K562 (cell line): Measurements from ENCODE around the gene ABCA1. TPM values are rescaled to one million over a fixed set of nuclear protein-coding genes. Genes with fewer than 3 reads are reported as not detected.
A peak's percentile ranks its signal among the peaks of the same experiment; 100 is the strongest.

Source experiments
- ATAC-seq: fragments of 200-7000 bp; cut with Tn5 transposase; 3 replicates; pipeline ENCODE4 v1.9.1; 2020; ENCODE audit warnings: moderate library complexity
- BruUV-seq: library from RNA; stranded (reverse); fragments of 400-500 nt; replicated peaks from 2 replicates; lab custom pipeline; 2021; lab: Mats Ljungman, UMichigan
- CTCF ChIA-PET: fragments of 300-600 bp; formaldehyde crosslinking; extraction: SDS; loops from one replicate; lab custom pipeline; 2021; ENCODE audit warnings: low intra/inter-chr PET ratio; lab: Yijun Ruan, JAX
- POLR2A ChIA-PET: fragments of 300-600, 350-650 bp; sonication (Branson Sonifier 250); formaldehyde crosslinking; extraction: SDS; loops from one replicate; lab custom pipeline; 2021; ENCODE audit warnings: antibody characterized with exemption, inconsistent platforms; lab: Yijun Ruan, JAX
- DNase-seq, 4 experiments: peaks; one replicate each; pipeline versions ENCODE4 v3.0.0 to v3.0.0-alpha.2; 2011 to 2018; ENCODE audit warnings: low spot score in 3 of 4, mixed read lengths in 3 of 4; ENCODE audit errors: extremely low read depth in 1 of 4
- FAIRE-seq: peaks from 2 replicates; lab custom pipeline; 2011; peaks lifted over from hg19 to GRCh38; lab: Jason Lieb, UNC
- H2AFZ ChIP-seq: 2 replicates; pipeline ENCODE4 v1.6.0; 2011; ENCODE audit warnings: low read depth, low read length, control low read depth, inconsistent platforms
- H3K27ac ChIP-seq: fragments of 200-600 bp; 3 replicates; pipeline ENCODE4 v1.8.0; 2011; ENCODE audit warnings: low read depth, mild to moderate bottlenecking, control low read depth, inconsistent platforms, low read length, moderate library complexity, mixed read lengths; ENCODE audit errors: extremely low read depth
- H3K27me3 ChIP-seq, 2 experiments: fragments of 300-600 bp in 1 of 2; 2 replicates in 1 of 2; 3 replicates in 1 of 2; pipeline versions ENCODE4 v1.6.0 to v1.8.0; 2011; ENCODE audit warnings: inconsistent platforms in 2 of 2, low read length in 2 of 2, mild to moderate bottlenecking in 1 of 2, mixed read lengths in 1 of 2, moderate library complexity in 1 of 2; ENCODE audit not compliant: control insufficient read depth in 2 of 2, insufficient read depth in 2 of 2
- H3K36me3 ChIP-seq: fragments of 300-600 bp; 3 replicates; pipeline ENCODE4 v1.8.0; 2011; ENCODE audit warnings: mild to moderate bottlenecking, low read length, inconsistent platforms; ENCODE audit not compliant: control insufficient read depth, insufficient read depth
- H3K4me1 ChIP-seq, 2 experiments: fragments of 200-600 bp in 1 of 2; replicated peaks in 1 of 2; 2 replicates in 1 of 2; 3 replicates in 1 of 2; pipeline versions ENCODE4 v1.5.1 to v1.8.0; 2011; ENCODE audit warnings: inconsistent platforms in 2 of 2, low read length in 2 of 2, mild to moderate bottlenecking in 1 of 2, mixed read lengths in 1 of 2, moderate library complexity in 1 of 2; ENCODE audit not compliant: control insufficient read depth in 2 of 2, insufficient read depth in 2 of 2
- H3K4me2 ChIP-seq: 2 replicates; pipeline ENCODE4 v1.6.1; 2011; ENCODE audit warnings: low read length, control low read depth, inconsistent platforms, mixed read lengths; ENCODE audit not compliant: insufficient read depth
- H3K4me3 ChIP-seq: fragments of 200-600 bp; sonication (generic), shearing (Covaris generic); 2 replicates; pipeline ENCODE4 v1.5.1; 2016; ENCODE audit warnings: control low read depth, inconsistent platforms
- H3K79me2 ChIP-seq: fragments of 200-600 bp; 3 replicates; pipeline ENCODE4 v1.8.0; 2011; ENCODE audit warnings: low read length, inconsistent platforms; ENCODE audit not compliant: control insufficient read depth, insufficient read depth
- H3K9ac ChIP-seq, 2 experiments: 2 replicates each; pipeline versions ENCODE4 v1.6.0 to v1.6.1; 2011; ENCODE audit warnings: low read depth in 2 of 2, low read length in 2 of 2, control low read depth in 1 of 2, inconsistent platforms in 1 of 2, mild to moderate bottlenecking in 1 of 2, mixed read lengths in 1 of 2; ENCODE audit not compliant: insufficient read depth in 1 of 2
- H3K9me1 ChIP-seq: one replicate; pipeline ENCODE4 v1.6.0; 2011; ENCODE audit warnings: inconsistent platforms, mild to moderate bottlenecking, low read length, moderate library complexity; ENCODE audit not compliant: control insufficient read depth, insufficient read depth
- H3K9me3 ChIP-seq: replicated peaks from 2 replicates; pipeline ENCODE4 v1.5.1; 2011; ENCODE audit warnings: low read depth, low read length, inconsistent platforms; ENCODE audit not compliant: control insufficient read depth, insufficient read depth
- H4K20me1 ChIP-seq: replicated peaks from 2 replicates; pipeline ENCODE4 v1.6.1; 2011; ENCODE audit warnings: low read length, inconsistent platforms, mixed read lengths; ENCODE audit not compliant: control insufficient read depth, insufficient read depth
- ZZZ3 ChIP-seq: fragments of 450-650 bp; IDR thresholded peaks from 2 replicates; pipeline ENCODE4 v1.6.1; 2016; ENCODE audit warnings: antibody characterized with exemption, mild to moderate bottlenecking, moderate library complexity
- WGBS: fragments of 100-300 bp; shearing (Covaris generic); methylation state at CpG from one replicate; pipeline ENCODE4 v1.1.6; 2016; ENCODE audit warnings: low coverage, mixed read lengths; ENCODE audit not compliant: insufficient coverage; ENCODE audit errors: missing lambda C conversion rate; 5-methylcytosine and 5-hydroxymethylcytosine counted together
- in situ Hi-C: fragments of 300-500 bp; cut with MboI; formaldehyde crosslinking; loops from 4 replicates; pipeline ENCODE4 v1.15.0; 2018; ENCODE audit warnings: inconsistent platforms, mixed read lengths
- intact Hi-C: fragments of 100-400 bp; cut with micrococcal nuclease; formaldehyde crosslinking; loops from 2 replicates; pipeline ENCODE4 v1.14.2; 2022
- polyA plus RNA-seq, 8 experiments: library from polyadenylated mRNA; depleted of rRNA in 4 of 8; stranded (reverse) in 5 of 8; unstranded in 3 of 8; fragments of >200 nt; fragmentation: Nextera tagmentation in 2 of 8; fragmentation: Illumina TruSeq in 1 of 8; extraction: Ambion mirVana in 2 of 8; extraction: Trizol in 1 of 8; gene quantifications; 2 replicates each; pipeline versions ENCODE4 v1.2.1 to v1.2.3, GENCODE V29; 2011 to 2014; ENCODE audit warnings: inconsistent platforms in 1 of 8, missing spikeins in 1 of 8
- total RNA-seq, 7 experiments: library from RNA; depleted of rRNA in 6 of 7; stranded (reverse); fragments of >200 nt in 6 of 7; fragmentation: Illumina TruSeq in 2 of 7; extraction: Trizol in 2 of 7; gene quantifications; 2 replicates each; pipeline versions ENCODE4 v1.2.1 to v1.2.3, GENCODE V29; 2011 to 2021; ENCODE audit warnings: low replicate concordance in 1 of 7
- TF ChIP-seq, protein P1 (sequence below), 2 experiments: fragments of 450-650 bp in 1 of 2; sonication (generic) in 1 of 2; formaldehyde crosslinking in 1 of 2; IDR thresholded peaks; 2 replicates each; pipeline versions ENCODE4 v1.7.1 to v1.9.0; 2016 to 2022; ENCODE audit warnings: inconsistent platforms in 1 of 2, mild to moderate bottlenecking in 1 of 2, missing genetic modification reagents in 1 of 2

ABCA1 gene
- total and polyA plus RNA-seq, 9 of the 15 experiments (the other 6 are each of a cell fraction or from before 2014, with no cell fraction given), result under 0.01 to 0.18 (median 0.02) TPM; not detected in 5

DNA sequence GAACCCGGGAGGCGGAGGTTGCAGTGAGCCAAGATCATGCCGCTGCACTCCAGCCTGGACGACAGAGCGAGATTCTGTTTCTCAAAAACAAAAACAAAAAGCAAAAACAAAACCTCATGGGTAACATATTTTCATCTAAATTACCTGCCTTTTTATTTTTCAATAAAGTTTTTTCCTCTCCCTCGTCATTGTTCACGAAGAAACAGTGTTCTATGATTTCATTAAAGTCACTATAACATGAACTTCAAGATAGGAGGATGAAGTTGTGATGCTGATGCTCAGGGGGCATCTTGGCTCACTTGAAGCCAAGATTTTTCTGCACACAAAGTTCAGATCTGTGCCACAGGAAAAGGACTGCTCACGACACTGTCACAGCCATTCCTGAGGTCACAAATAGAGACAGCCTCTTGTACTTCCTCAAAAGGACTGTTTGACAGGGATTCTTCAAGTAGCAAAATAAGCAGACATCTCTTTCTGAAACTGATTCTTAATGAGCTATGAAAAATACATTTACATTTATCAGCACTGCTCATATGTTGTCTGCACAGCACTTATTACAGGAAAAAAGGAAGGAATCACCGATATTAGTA is 147.9 kb downstream of the ABCA1 start:
- no peak for FAIRE-seq
- ChIA-PET CTCF (interaction anchor here (2.6 kb wide), 1 partner anchor 635 kb away, joined by 11 read pairs; no protein-coding TSS in a partner anchor), POLR2A (no interaction called here)
- Histone ChIP-seq H3K9ac (no peak overlapping the region), H3K9me1 (no peaks in the 10 kb centered on the region), H3K36me3 (no peaks in the 10 kb centered on the region; the same call in 2 of the 3 replicates), H2AFZ (no peak overlapping the region), H3K27ac (no peak overlapping the region), H3K9me3 (no peaks in the 10 kb centered on the region), H4K20me1 (no peaks in the 10 kb centered on the region), H3K4me2 (no peak overlapping the region), H3K27me3 (peaks cover 0 to 7% of the 10 kb centered on the region in 2 experiments; a peak in 1 of 5 replicates), H3K4me1 (peaks cover 3 to 11% of the 10 kb centered on the region in 2 experiments; a peak in 4 of 5 replicates), H3K4me3 (no peak overlapping the region), H3K79me2 (no peaks in the 10 kb centered on the region)
- ATAC-seq, result no peak
- DNase-seq, result no peak
- 50% methylated on average over 9 of the region's 9 CpGs for WGBS
- TF ChIP-seq ZZZ3, result no peak
- TF ChIP-seq, protein P1, sequence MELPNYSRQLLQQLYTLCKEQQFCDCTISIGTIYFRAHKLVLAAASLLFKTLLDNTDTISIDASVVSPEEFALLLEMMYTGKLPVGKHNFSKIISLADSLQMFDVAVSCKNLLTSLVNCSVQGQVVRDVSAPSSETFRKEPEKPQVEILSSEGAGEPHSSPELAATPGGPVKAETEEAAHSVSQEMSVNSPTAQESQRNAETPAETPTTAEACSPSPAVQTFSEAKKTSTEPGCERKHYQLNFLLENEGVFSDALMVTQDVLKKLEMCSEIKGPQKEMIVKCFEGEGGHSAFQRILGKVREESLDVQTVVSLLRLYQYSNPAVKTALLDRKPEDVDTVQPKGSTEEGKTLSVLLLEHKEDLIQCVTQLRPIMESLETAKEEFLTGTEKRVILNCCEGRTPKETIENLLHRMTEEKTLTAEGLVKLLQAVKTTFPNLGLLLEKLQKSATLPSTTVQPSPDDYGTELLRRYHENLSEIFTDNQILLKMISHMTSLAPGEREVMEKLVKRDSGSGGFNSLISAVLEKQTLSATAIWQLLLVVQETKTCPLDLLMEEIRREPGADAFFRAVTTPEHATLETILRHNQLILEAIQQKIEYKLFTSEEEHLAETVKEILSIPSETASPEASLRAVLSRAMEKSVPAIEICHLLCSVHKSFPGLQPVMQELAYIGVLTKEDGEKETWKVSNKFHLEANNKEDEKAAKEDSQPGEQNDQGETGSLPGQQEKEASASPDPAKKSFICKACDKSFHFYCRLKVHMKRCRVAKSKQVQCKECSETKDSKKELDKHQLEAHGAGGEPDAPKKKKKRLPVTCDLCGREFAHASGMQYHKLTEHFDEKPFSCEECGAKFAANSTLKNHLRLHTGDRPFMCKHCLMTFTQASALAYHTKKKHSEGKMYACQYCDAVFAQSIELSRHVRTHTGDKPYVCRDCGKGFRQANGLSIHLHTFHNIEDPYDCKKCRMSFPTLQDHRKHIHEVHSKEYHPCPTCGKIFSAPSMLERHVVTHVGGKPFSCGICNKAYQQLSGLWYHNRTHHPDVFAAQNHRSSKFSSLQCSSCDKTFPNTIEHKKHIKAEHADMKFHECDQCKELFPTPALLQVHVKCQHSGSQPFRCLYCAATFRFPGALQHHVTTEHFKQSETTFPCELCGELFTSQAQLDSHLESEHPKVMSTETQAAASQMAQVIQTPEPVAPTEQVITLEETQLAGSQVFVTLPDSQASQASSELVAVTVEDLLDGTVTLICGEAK (IDR thresholded peaks at IDR 0.05), result peak; percentile 79
- TF ChIP-seq, protein P1 (CRISPR knock-in tag; IDR thresholded peaks at IDR 0.05), result peak; percentile 65; the same call in 1 of the 2 replicates
- no TSS peak for BruUV-seq
- intact Hi-C loops, result loop anchor here (2.0 to 5.0 kb wide), 4 partner anchors 83 to 633 kb away; no protein-coding TSS in a partner anchor
- in situ Hi-C loops, result loop anchor here (10.0 kb wide), 1 partner anchor 625 kb away; no protein-coding TSS in a partner anchor
